Thoracic aorta (tissue), 2 donors: ENCODE measurements around the gene CYP4X1. TPM values are rescaled to one million over a fixed set of nuclear protein-coding genes. Genes with fewer than 3 reads are reported as not detected.
A peak's percentile ranks its signal among the peaks of the same experiment; 100 is the strongest.
"Not testable (repeated sequence)": the region's sequence is repeated elsewhere in the genome, so short reads cannot be mapped to it uniquely, and the experiment has no call there.

ENCODE experiments used
- ATAC-seq: fragments of 150-250 bp; one replicate; pipeline ENCODE4 v1.8.0; 2017; ENCODE audit warnings: low read depth; ENCODE audit not compliant: insufficient number of reproducible peaks, low FRiP score
- DNase-seq: peaks from one replicate; pipeline ENCODE4 v3.0.0-alpha.2; 2020; ENCODE audit warnings: low spot score
- H3K27ac ChIP-seq, 2 donors: fragments of 200-600 bp; sonication (generic); 1 replicate in 1 of 2; 2 replicates in 1 of 2; pipeline ENCODE4 v1.5.1; 2016; ENCODE audit warnings: mild to moderate bottlenecking in 2 of 2, moderate library complexity in 2 of 2
- H3K27me3 ChIP-seq: fragments of 200-600 bp; sonication (generic); replicated peaks from 2 replicates; pipeline ENCODE4 v1.6.0; 2016; ENCODE audit warnings: mild to moderate bottlenecking; ENCODE audit not compliant: insufficient read depth
- H3K36me3 ChIP-seq: fragments of 200-600 bp; sonication (generic); one replicate; pipeline ENCODE4 v1.5.1; 2016
- H3K4me1 ChIP-seq, 2 donors: fragments of 200-600 bp; sonication (generic); 1 replicate in 1 of 2; 2 replicates in 1 of 2; pipeline versions ENCODE4 v1.5.1 to v1.6.0; 2016; ENCODE audit warnings: low read depth in 2 of 2, mild to moderate bottlenecking in 1 of 2; ENCODE audit not compliant: control insufficient read depth in 1 of 2
- H3K4me3 ChIP-seq: fragments of 200-600 bp; sonication (generic); 2 replicates; pipeline ENCODE4 v1.5.1; 2016; ENCODE audit warnings: mild to moderate bottlenecking
- H3K9me3 ChIP-seq: fragments of 200-600 bp; sonication (generic); 2 replicates; pipeline ENCODE4 v1.5.1; 2016
- CTCF ChIP-seq: fragments of 200-600 bp; sonication (generic); IDR thresholded peaks from one replicate; pipeline ENCODE4 v1.5.1; 2019; ENCODE audit warnings: antibody characterized with exemption
- total RNA-seq, 2 donors: library from RNA; depleted of rRNA; stranded (reverse); fragments of >200 nt; gene quantifications; one replicate each; pipeline versions ENCODE4 v1.1.0 to v1.2.3, GENCODE V29; 2016

The CYP4X1 gene
- total RNA-seq, 2 donors from 2014 or later = 29.6 to 47.9 TPM

DNA sequence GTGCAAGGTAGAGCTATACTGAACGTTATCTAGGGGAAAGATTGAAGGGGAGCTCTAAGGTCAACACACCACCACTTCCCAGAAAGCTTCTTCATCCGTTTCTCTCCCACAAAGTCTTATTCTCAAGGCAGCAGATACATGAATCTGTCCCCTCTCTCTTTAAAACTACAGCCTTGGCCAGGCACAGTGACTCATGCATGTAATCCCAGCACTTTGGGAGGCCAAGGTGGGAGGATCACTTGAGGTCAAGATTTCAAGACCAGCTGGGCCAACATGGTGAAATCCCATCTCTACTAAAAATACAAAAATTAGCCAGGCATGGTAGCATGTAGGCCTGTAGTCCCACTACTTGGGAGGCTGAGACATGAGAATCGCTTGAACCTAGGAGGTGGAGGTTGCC, 8.1 kb downstream of the CYP4X1 start:
- peak overlapping the region; percentile 44 to 48 for H3K27ac ChIP-seq

GRCh38 chr1:47036764-47037163, 13.3 kb downstream of the CYP4X1 start:
- H3K36me3 ChIP-seq = peaks cover 29% of the 10 kb centered on the region
- H3K27me3 ChIP-seq = no peaks in the 10 kb centered on the region
- no peak for TF ChIP-seq CTCF
- DNase-seq (no peak), ATAC-seq (no peak)
- H3K4me1 ChIP-seq = peaks cover 6 to 9% of the 10 kb centered on the region in 2 donors
- H3K9me3 ChIP-seq = no peaks in the 10 kb centered on the region
- H3K4me3 ChIP-seq = no peak overlapping the region
- no peak overlapping the region for H3K27ac ChIP-seq

More for the DNA sequence above, 8.1 kb downstream of the CYP4X1 start:
- peaks cover 18 to 38% of the 10 kb centered on the region in 2 donors for H3K4me1 ChIP-seq
- no peaks in the 10 kb centered on the region for H3K27me3 ChIP-seq
- peaks cover 11% of the 10 kb centered on the region for H3K36me3 ChIP-seq
- no peak for ATAC-seq
- no peak overlapping the region for H3K4me3 ChIP-seq
- no peak for TF ChIP-seq CTCF
- H3K9me3 ChIP-seq = no peaks in the 10 kb centered on the region
- no peak for DNase-seq

GRCh38 chr1:47059376-47059775, 35.9 kb downstream of the CYP4X1 start:
- ATAC-seq = no peak
- H3K27ac ChIP-seq = no peak overlapping the region
- DNase-seq = no peak

DNA sequence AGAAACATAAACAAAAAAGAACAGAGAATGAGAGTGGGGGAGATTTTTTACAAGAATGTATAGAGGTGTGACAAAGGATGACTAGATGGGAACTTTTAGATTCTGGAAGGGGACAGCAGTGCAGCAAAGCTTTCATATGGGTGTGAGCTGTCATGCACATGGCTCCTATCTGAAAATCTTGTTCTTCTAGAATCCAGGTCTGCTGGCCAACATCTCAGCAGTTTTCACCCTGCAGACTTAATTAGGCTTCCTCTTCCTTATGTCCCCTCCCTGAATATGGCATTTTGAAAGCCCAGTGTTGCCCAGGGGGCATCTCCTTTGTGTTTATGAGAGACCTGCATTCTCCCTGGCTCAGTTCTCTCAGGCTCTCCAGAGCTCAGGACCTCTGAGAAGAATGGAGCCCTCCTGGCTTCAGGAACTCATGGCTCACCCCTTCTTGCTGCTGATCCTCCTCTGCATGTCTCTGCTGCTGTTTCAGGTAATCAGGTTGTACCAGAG, 43.7 kb downstream of the CYP4X1 start, which contains the start of gene CYP4Z1:
Gene CYP4Z1, plus strand, starts transcription at position 135 of the 498 bp plus-strand sequence. Its CDS starts 260 bp downstream, at position 395.
- ATAC-seq (no peak), DNase-seq (no peak)
- H3K4me3 ChIP-seq = no peak within 1 kb of the TSS
- no peaks in the 10 kb centered on the region for H3K36me3 ChIP-seq
- no peak for TF ChIP-seq CTCF
- H3K4me1 ChIP-seq = no peaks in the 10 kb centered on the region
- H3K9me3 ChIP-seq = no peaks in the 10 kb centered on the region
- H3K27ac ChIP-seq = no peak within 1 kb of the TSS
- no peaks in the 10 kb centered on the region for H3K27me3 ChIP-seq

More at GRCh38 chr1:47059376-47059775, 35.9 kb downstream of the CYP4X1 start:
- Histone ChIP-seq H3K36me3 (no peaks in the 10 kb centered on the region), H3K27me3 (no peaks in the 10 kb centered on the region), H3K4me1 (no peaks in the 10 kb centered on the region), H3K9me3 (peaks cover 6% of the 10 kb centered on the region), H3K4me3 (no peak overlapping the region)
- TF ChIP-seq CTCF = no peak

- not testable (repeated sequence) for H3K4me3 ChIP-seq, ATAC-seq, H3K36me3 ChIP-seq, H3K9me3 ChIP-seq, DNase-seq, H3K27ac ChIP-seq, H3K27me3 ChIP-seq, H3K4me1 ChIP-seq
Observed at GRCh38 chr1:47069080-47069479, 45.6 kb downstream of the CYP4X1 start.

DNA sequence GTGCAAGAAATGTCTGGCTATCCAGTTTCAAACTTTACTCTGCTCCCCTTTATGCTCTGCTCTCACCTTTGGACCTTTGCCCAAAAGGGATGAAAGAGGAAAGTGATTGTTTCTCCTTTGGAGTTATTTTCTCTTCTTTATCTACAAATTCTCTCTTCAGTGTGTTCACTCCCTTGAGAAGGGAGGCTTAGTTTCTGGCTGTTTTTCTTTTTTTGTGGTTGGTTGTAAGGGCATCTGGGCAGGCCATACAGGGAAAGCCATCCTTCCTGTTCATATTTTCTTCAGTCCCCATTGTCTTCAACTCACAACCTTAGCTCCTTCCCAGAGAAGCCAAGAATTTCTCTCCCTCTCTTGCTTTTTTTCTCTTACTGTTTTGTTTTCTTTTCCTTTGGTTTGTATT, 46.0 kb downstream of the CYP4X1 start:
- not testable (repeated sequence) for H3K4me1 ChIP-seq, H3K9me3 ChIP-seq, H3K27ac ChIP-seq, ATAC-seq, H3K36me3 ChIP-seq, DNase-seq, H3K27me3 ChIP-seq, H3K4me3 ChIP-seq
